OCI-LY7 (cell line): ENCODE results near the gene GPRASP1.

Experiments
- EZH2phosphoT487 ChIP-seq: fragments of 200-600 bp; sonication (generic); IDR thresholded peaks from 2 replicates; pipeline ENCODE4 v1.6.1; 2018; ENCODE audit warnings: low read depth, borderline replicate concordance, mild to moderate bottlenecking, mixed run types, antibody characterized with exemption, low read length, moderate library complexity, mixed read lengths
- TF ChIP-seq, protein P1 (sequence below): fragments of 200-600 bp; sonication (generic); conservative IDR thresholded peaks from 2 replicates; pipeline ENCODE4 v1.5.1; 2014; ENCODE audit warnings: mild to moderate bottlenecking, antibody characterized with exemption, low read length, moderate library complexity, mixed read lengths

GRCh38 chrX:102669526-102669925, 18.2 kb downstream of the GPRASP1 start:
- TF ChIP-seq, protein P1, sequence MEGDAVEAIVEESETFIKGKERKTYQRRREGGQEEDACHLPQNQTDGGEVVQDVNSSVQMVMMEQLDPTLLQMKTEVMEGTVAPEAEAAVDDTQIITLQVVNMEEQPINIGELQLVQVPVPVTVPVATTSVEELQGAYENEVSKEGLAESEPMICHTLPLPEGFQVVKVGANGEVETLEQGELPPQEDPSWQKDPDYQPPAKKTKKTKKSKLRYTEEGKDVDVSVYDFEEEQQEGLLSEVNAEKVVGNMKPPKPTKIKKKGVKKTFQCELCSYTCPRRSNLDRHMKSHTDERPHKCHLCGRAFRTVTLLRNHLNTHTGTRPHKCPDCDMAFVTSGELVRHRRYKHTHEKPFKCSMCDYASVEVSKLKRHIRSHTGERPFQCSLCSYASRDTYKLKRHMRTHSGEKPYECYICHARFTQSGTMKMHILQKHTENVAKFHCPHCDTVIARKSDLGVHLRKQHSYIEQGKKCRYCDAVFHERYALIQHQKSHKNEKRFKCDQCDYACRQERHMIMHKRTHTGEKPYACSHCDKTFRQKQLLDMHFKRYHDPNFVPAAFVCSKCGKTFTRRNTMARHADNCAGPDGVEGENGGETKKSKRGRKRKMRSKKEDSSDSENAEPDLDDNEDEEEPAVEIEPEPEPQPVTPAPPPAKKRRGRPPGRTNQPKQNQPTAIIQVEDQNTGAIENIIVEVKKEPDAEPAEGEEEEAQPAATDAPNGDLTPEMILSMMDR = no peak
- no peak for TF ChIP-seq EZH2phosphoT487
